GM21515 (cell line): ENCODE measurements around the gene COL13A1.

Source experiments
- ATAC-seq: cut with Tn5 transposase; IDR thresholded peaks from one replicate; pipeline ENCODE4 v1.9.1; 2021; ENCODE audit not compliant: unreplicated experiment

The COL13A1 gene

GRCh38 chr10:69818676-69819239, 17.1 kb downstream of the COL13A1 start:
- ATAC-seq = no peak

- no peak for ATAC-seq
Observed at GRCh38 chr10:69819716-69820506, 18.2 kb downstream of the COL13A1 start.

- no peak for ATAC-seq
Observed at GRCh38 chr10:69820817-69821216, 19.1 kb downstream of the COL13A1 start.

GRCh38 chr10:69825604-69826003, 23.9 kb downstream of the COL13A1 start:
- ATAC-seq = no peak

- ATAC-seq = no peak
Observed at GRCh38 chr10:69826094-69826493, 24.4 kb downstream of the COL13A1 start.

GRCh38 chr10:69826789-69827554, 25.3 kb downstream of the COL13A1 start:
- no peak for ATAC-seq

GRCh38 chr10:69828144-69828870, 26.6 kb downstream of the COL13A1 start:
- no peak for ATAC-seq

- no peak for ATAC-seq
Observed at GRCh38 chr10:69829775-69830174, 28.1 kb downstream of the COL13A1 start.

- ATAC-seq = no peak
Observed at GRCh38 chr10:69831231-69831855, 29.6 kb downstream of the COL13A1 start.

- ATAC-seq = no peak
Observed at GRCh38 chr10:69835233-69835632, 33.5 kb downstream of the COL13A1 start.

GRCh38 chr10:69835875-69836730, 34.4 kb downstream of the COL13A1 start:
- no peak for ATAC-seq

- no peak for ATAC-seq
Observed at GRCh38 chr10:69836731-69837030, 35.0 kb downstream of the COL13A1 start.

- no peak for ATAC-seq
Observed at GRCh38 chr10:69837261-69837660, 35.6 kb downstream of the COL13A1 start.

- ATAC-seq = no peak
Observed at GRCh38 chr10:69838418-69838817, 36.7 kb downstream of the COL13A1 start.

GRCh38 chr10:69838853-69839252, 37.1 kb downstream of the COL13A1 start:
- ATAC-seq = no peak

GRCh38 chr10:69839696-69840345, 38.1 kb downstream of the COL13A1 start:
- ATAC-seq = no peak

- ATAC-seq = no peak
Observed at GRCh38 chr10:69840773-69841172, 39.1 kb downstream of the COL13A1 start.

GRCh38 chr10:69842020-69842419, 40.3 kb downstream of the COL13A1 start:
- no peak for ATAC-seq

GRCh38 chr10:69842882-69843281, 41.2 kb downstream of the COL13A1 start:
- ATAC-seq = no peak

- no peak for ATAC-seq
Observed at GRCh38 chr10:69843923-69844322, 42.2 kb downstream of the COL13A1 start.
